ENCODE results near the gene SLC16A6.

DNA sequence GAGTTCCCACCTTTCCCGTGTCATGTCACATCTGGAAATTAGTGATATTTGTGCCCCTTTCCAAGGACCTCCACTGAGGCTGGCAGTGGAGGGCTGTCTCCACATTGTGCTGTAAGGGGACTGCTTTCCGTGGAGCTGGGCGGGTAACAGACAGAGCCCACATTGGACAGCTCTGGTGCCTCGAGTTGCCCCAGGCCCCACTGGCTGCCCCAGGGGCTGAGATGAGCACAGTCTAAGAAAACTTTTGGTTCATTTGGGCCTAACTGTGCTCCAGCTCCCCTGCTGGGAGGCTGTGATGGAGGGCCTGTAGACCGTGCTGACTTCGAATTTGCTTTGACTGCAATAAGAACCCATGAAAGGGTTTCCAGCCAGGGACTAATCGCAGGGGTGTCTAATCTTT lies 38.4 kb upstream of the SLC16A6 start:
- TF ChIP-seq, protein P1, sequence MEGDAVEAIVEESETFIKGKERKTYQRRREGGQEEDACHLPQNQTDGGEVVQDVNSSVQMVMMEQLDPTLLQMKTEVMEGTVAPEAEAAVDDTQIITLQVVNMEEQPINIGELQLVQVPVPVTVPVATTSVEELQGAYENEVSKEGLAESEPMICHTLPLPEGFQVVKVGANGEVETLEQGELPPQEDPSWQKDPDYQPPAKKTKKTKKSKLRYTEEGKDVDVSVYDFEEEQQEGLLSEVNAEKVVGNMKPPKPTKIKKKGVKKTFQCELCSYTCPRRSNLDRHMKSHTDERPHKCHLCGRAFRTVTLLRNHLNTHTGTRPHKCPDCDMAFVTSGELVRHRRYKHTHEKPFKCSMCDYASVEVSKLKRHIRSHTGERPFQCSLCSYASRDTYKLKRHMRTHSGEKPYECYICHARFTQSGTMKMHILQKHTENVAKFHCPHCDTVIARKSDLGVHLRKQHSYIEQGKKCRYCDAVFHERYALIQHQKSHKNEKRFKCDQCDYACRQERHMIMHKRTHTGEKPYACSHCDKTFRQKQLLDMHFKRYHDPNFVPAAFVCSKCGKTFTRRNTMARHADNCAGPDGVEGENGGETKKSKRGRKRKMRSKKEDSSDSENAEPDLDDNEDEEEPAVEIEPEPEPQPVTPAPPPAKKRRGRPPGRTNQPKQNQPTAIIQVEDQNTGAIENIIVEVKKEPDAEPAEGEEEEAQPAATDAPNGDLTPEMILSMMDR (IDR thresholded peaks at IDR 0.05) = no peak
- no peak for TF ChIP-seq POLR2A (IDR thresholded peaks at IDR 0.05)
